Cardiac fibroblast (primary cell): ENCODE results near the gene GJB4.

Experiments used
- DNase-seq, 2 donors: peaks; one replicate each; pipeline versions ENCODE4 v3.0.0 to v3.0.0-alpha.2; 2010; ENCODE audit warnings: low read depth in 2 of 2
- H3K4me3 ChIP-seq, 2 donors: replicated peaks in 1 of 2; 1 replicate in 1 of 2; 2 replicates in 1 of 2; pipeline ENCODE4 v1.5.1; 2011; ENCODE audit warnings: low read depth in 2 of 2, low read length in 2 of 2, mild to moderate bottlenecking in 2 of 2, moderate library complexity in 1 of 2
- CTCF ChIP-seq: IDR thresholded peaks from one replicate; pipeline ENCODE4 v1.5.1; 2011; ENCODE audit warnings: low read depth, mild to moderate bottlenecking, low read length, inconsistent platforms

GJB4 gene

GRCh38 chr1:34777519-34778321 lies 18.2 kb downstream of the GJB4 start:
- DNase-seq, result no peak
- no peak for TF ChIP-seq CTCF

GRCh38 chr1:34778381-34778780 lies 18.8 kb downstream of the GJB4 start:
- no peak overlapping the region for H3K4me3 ChIP-seq
- no peak for TF ChIP-seq CTCF
- no peak for DNase-seq

More at GRCh38 chr1:34777519-34778321, 18.2 kb downstream of the GJB4 start:
- H3K4me3 ChIP-seq, result no peak overlapping the region

GRCh38 chr1:34779005-34779404 lies 19.5 kb downstream of the GJB4 start:
- DNase-seq, result no peak
- TF ChIP-seq CTCF, result no peak

GRCh38 chr1:34779526-34779925 lies 20.0 kb downstream of the GJB4 start:
- DNase-seq, result no peak
- TF ChIP-seq CTCF, result no peak
- H3K4me3 ChIP-seq, result no peak overlapping the region

More at GRCh38 chr1:34779005-34779404, 19.5 kb downstream of the GJB4 start:
- no peak overlapping the region for H3K4me3 ChIP-seq

GRCh38 chr1:34779962-34780361 lies 20.4 kb downstream of the GJB4 start:
- no peak overlapping the region for H3K4me3 ChIP-seq
- no peak for TF ChIP-seq CTCF
- no peak for DNase-seq

GRCh38 chr1:34780528-34780927 lies 21.0 kb downstream of the GJB4 start:
- TF ChIP-seq CTCF, result no peak
- DNase-seq, result no peak
- H3K4me3 ChIP-seq, result no peak overlapping the region
